OCI-LY1 (cell line): ENCODE results near the gene FAM43A.

ENCODE experiments used
- CTCF ChIP-seq: fragments of 200-600 bp; sonication (generic), shearing (Covaris generic); IDR thresholded peaks from 2 replicates; pipeline ENCODE4 v1.5.1; 2017; ENCODE audit warnings: mild to moderate bottlenecking, antibody characterized with exemption, low read length, moderate library complexity, mixed read lengths
- EZH2 ChIP-seq: fragments of 200-600 bp; sonication (generic), shearing (Covaris generic); IDR thresholded peaks from 2 replicates; pipeline ENCODE4 v1.8.0; 2017; ENCODE audit warnings: borderline replicate concordance, mixed run types, mild to moderate bottlenecking, antibody characterized with exemption, low read length, moderate library complexity, mixed read lengths

GRCh38 chr3:194685718-194686413 lies at the start of gene FAM43A:
- no peak for TF ChIP-seq CTCF
- TF ChIP-seq EZH2, result 0 out of 2 replicates have a peak, but pooled peaks have one; percentile 57
